ENCODE measurements around the gene RASA2. TPM values are rescaled to one million over a fixed set of nuclear protein-coding genes. Genes with fewer than 3 reads are reported as not detected.

The RASA2 gene
- total and polyA plus RNA-seq, 4 donors, result 1.6 to 5.4 (median 4.6) TPM

DNA sequence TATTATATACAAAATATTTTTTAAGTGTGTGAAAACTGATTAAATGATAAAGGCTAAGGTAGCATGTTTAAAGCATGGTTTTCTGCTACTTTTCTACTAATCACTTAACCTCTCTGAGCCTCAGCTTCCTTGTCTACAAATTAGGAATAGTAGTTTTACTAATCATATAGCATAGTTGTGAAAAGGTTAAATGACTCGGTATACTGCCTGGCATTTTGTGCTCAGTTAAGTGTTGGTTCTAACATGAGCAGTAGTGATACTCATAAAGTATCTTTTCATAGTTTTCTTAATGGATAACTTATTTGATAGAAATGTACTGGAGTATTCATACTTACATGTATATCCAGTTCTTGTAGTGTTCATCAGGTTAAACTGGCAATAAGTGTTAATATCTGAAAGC lies 13.6 kb downstream of the RASA2 start (continued):
- TF ChIP-seq, protein P1, sequence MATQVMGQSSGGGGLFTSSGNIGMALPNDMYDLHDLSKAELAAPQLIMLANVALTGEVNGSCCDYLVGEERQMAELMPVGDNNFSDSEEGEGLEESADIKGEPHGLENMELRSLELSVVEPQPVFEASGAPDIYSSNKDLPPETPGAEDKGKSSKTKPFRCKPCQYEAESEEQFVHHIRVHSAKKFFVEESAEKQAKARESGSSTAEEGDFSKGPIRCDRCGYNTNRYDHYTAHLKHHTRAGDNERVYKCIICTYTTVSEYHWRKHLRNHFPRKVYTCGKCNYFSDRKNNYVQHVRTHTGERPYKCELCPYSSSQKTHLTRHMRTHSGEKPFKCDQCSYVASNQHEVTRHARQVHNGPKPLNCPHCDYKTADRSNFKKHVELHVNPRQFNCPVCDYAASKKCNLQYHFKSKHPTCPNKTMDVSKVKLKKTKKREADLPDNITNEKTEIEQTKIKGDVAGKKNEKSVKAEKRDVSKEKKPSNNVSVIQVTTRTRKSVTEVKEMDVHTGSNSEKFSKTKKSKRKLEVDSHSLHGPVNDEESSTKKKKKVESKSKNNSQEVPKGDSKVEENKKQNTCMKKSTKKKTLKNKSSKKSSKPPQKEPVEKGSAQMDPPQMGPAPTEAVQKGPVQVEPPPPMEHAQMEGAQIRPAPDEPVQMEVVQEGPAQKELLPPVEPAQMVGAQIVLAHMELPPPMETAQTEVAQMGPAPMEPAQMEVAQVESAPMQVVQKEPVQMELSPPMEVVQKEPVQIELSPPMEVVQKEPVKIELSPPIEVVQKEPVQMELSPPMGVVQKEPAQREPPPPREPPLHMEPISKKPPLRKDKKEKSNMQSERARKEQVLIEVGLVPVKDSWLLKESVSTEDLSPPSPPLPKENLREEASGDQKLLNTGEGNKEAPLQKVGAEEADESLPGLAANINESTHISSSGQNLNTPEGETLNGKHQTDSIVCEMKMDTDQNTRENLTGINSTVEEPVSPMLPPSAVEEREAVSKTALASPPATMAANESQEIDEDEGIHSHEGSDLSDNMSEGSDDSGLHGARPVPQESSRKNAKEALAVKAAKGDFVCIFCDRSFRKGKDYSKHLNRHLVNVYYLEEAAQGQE (IDR thresholded peaks at IDR 0.05), result no peak
- TF ChIP-seq RAD21 (IDR thresholded peaks at IDR 0.05) (no peak), YY1 (IDR thresholded peaks at IDR 0.05) (no peak), TAF1 (conservative IDR thresholded peaks at IDR 0.05) (no peak), HNF4G (IDR thresholded peaks at IDR 0.05) (no peak), RXRA (IDR thresholded peaks at IDR 0.05) (no peak)

DNA sequence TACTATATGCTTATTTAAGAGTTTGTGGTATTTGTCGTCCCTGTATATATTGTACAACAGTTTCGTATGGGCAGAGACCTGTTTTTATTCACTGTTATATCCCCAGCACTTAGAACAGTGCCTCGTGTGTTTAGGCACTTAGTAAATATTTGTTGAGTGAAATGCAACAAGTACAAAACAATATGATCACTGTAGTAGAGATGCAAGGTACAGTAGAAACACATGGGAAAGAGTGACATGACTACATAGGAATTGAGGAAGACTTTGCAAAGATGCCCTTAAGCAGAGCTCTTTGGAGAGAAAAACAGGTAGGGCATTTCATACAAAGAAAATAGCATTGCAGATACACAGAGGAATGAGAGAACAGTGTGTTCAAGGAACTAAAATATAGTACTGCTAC lies 18.3 kb downstream of the RASA2 start:
- Histone ChIP-seq H3K4me1 (ENCODE audit: control insufficient read depth in 4 of 4, insufficient read depth in 4 of 4, low read length in 3 of 4) (peaks cover 0 to 1% (median 0%) of the 10 kb centered on the region in 4 donors), H3K4me3 (ENCODE audit: low read depth in 1 of 3, low read length in 3 of 3) (no peak overlapping the region), H3K36me3 (ENCODE audit: control insufficient read depth in 4 of 4, insufficient read depth in 3 of 4, low read depth in 1 of 4, low read length in 3 of 4) (no peaks in the 10 kb centered on the region), H3K9ac (ENCODE audit: low read depth in 1 of 2, low read length in 2 of 2) (no peak overlapping the region), H3K27me3 (ENCODE audit: control insufficient read depth in 4 of 4, insufficient read depth in 4 of 4, low read length in 3 of 4) (no peaks in the 10 kb centered on the region), H3K27ac (ENCODE audit: low read depth in 1 of 2, low read length in 2 of 2) (no peak overlapping the region), H3K9me3 (ENCODE audit: control insufficient read depth in 4 of 4, low read length in 3 of 4) (no peaks in the 10 kb centered on the region)
- DNase-seq (ENCODE audit: low spot score), result no peak
- TF ChIP-seq HNF4G (IDR thresholded peaks at IDR 0.05), result no peak
- no peak for TF ChIP-seq GABPA (IDR thresholded peaks at IDR 0.05 in 1 of 2, conservative IDR thresholded peaks at IDR 0.05 in 1 of 2)
- TF ChIP-seq, protein P1 (IDR thresholded peaks at IDR 0.05), result no peak
- no peak for TF ChIP-seq TAF1 (conservative IDR thresholded peaks at IDR 0.05)
- WGBS, result 85% methylated on average over 3 of the region's 3 CpGs

DNA sequence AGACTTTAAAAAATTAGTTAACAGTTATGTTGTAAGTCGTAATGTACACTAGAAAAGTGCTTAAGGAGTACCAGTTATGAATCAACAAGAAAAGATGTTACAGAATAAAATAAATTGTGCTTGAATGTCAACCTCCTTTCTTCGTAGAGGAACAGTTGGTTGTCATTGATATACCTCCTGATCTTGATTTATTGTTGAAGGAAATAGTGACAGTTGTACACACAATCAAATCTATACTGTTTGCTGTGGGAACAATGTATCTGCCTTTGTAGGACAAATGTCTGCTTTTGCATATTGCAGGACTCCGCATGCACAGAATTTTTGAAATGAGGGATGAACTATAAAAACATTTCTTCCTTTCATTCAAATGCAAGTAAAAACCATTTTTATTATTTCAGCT lies 19.2 kb downstream of the RASA2 start:
- Histone ChIP-seq H3K4me3 (ENCODE audit: low read depth in 1 of 3, low read length in 3 of 3) (no peak overlapping the region), H3K27ac (ENCODE audit: low read depth in 1 of 2, low read length in 2 of 2) (no peak overlapping the region), H3K4me1 (ENCODE audit: control insufficient read depth in 4 of 4, insufficient read depth in 4 of 4, low read length in 3 of 4) (peaks cover 0 to 1% (median 0%) of the 10 kb centered on the region in 4 donors), H3K36me3 (ENCODE audit: control insufficient read depth in 4 of 4, insufficient read depth in 3 of 4, low read depth in 1 of 4, low read length in 3 of 4) (no peaks in the 10 kb centered on the region), H3K9ac (ENCODE audit: low read depth in 1 of 2, low read length in 2 of 2) (no peak overlapping the region), H3K9me3 (ENCODE audit: control insufficient read depth in 4 of 4, low read length in 3 of 4) (no peaks in the 10 kb centered on the region), H3K27me3 (ENCODE audit: control insufficient read depth in 4 of 4, insufficient read depth in 4 of 4, low read length in 3 of 4) (no peaks in the 10 kb centered on the region)
- TF ChIP-seq RAD21 (IDR thresholded peaks at IDR 0.05) (no peak), EGR1 (IDR thresholded peaks at IDR 0.05; ENCODE audit: low read depth in 2 of 2) (no peak), HNF4A (conservative IDR thresholded peaks at IDR 0.05) (no peak)
- DNase-seq (ENCODE audit: low spot score), result no peak
- 93% methylated on average over 3 of the region's 3 CpGs for WGBS
